Measurements from ENCODE around the gene TNFRSF13B. TPM values are rescaled to one million over a fixed set of nuclear protein-coding genes. Genes with fewer than 3 reads are reported as not detected.
"Not testable (repeated sequence)": the region's sequence is repeated elsewhere in the genome, so short reads cannot be mapped to it uniquely, and the experiment has no call there.

TNFRSF13B gene
- total RNA-seq, 1 experiment from 2014 or later = 0.21 TPM

- Histone ChIP-seq H3K27me3 (ENCODE audit: control insufficient read depth, insufficient read depth, low read length) (no peaks in the 10 kb centered on the region), H3K4me3 (ENCODE audit: insufficient read depth, low read depth, low read length) (no peak overlapping the region), H3K36me3 (replicated peaks; ENCODE audit: control insufficient read depth, insufficient read depth, low read length) (no peaks in the 10 kb centered on the region)
- DNase-seq = peak; percentile 50
Observed at GRCh38 chr17:16980813-16981731, 9.2 kb upstream of the TNFRSF13B start.

DNA sequence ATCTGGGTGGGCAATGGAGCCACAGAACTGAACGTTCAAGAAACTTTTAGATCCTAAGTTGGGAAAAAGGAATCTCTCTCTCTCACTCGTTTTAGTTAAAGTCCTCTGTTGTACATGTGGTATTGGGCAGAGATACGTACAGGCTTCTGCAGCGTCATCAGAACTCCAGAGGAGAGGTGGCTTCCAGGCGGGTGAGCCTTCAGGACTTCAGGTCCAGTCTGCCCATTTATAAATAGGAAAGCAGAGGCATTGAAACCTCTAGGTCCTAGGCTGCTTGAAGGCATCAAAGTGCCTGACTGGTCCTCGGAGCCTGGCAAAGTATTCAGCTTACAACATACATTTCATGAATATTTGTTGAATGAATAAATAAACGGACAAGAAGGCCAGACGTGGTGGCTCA is 8.1 kb upstream of the TNFRSF13B start:
- H3K4me3 ChIP-seq (ENCODE audit: insufficient read depth, low read depth, low read length) = no peak overlapping the region
- no peaks in the 10 kb centered on the region for H3K27me3 ChIP-seq (ENCODE audit: control insufficient read depth, insufficient read depth, low read length)
- no peaks in the 10 kb centered on the region for H3K36me3 ChIP-seq (replicated peaks; ENCODE audit: control insufficient read depth, insufficient read depth, low read length)
- no peak for DNase-seq

GRCh38 chr17:16979237-16979823 is 7.4 kb upstream of the TNFRSF13B start:
- H3K27me3 ChIP-seq (ENCODE audit: control insufficient read depth, insufficient read depth, low read length); DNase-seq; H3K36me3 ChIP-seq (replicated peaks; ENCODE audit: control insufficient read depth, insufficient read depth, low read length); H3K4me3 ChIP-seq (ENCODE audit: insufficient read depth, low read depth, low read length): not testable (repeated sequence)

DNA sequence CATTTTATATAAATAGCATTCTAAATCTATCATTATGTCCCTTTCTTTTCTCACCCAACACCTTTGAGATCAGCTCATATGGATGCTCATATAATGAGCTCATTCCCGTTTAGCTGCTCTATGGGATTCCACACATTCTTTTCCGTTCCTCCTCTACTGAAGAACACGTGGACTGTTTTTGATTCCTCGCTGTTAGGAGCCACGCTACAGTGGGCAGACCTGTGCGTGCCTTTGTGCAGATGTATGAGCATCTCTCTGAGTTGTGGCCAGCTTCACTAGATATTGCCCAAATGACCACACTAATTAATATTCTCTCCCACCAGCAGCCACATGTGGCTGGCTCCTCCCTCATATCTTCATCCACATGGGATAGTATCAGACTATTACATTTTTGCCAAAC is 6.0 kb upstream of the TNFRSF13B start:
- DNase-seq = no peak

DNA sequence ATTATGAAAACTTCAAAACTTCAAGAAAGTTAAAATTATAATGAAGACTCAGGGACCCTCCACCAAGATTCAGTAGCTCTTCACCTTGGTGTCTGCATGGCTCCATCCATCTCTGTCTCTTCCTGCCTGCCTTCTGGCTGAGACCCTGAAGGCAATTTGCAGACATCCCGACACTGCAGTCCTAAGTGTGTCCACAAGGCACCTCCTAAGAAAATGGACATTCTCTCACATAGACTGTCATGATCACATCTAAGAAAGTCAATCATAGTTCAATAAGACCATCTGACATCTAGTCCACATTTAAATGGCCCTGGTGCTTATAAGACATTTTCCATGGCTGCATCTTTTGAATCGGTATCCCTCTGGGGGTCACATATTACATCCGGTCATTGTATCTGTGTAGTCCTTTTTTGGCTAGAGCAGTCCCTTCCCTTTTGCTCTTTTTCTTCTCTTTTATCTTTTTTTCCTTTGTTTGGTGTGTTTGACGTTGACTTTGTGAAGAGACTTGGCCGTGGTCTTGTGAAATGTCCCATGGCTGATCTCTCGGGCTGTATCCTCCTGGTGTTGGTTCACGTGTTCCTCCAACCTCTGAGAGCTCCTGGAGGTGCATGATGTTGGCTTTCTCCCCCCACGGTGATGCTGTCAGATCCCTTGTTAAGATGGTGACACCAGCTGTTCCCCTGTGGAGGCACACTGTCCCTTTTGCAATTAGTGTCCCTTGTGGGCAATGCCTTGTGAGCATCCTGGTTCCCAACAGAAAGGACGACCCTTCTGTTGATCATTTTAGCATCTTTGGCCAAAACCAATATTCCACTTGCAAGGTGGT is 5.0 kb upstream of the TNFRSF13B start:
- no peak for DNase-seq

More for the DNA sequence above, 6.0 kb upstream of the TNFRSF13B start:
- Histone ChIP-seq H3K27me3 (ENCODE audit: control insufficient read depth, insufficient read depth, low read length) (no peaks in the 10 kb centered on the region), H3K36me3 (replicated peaks; ENCODE audit: control insufficient read depth, insufficient read depth, low read length) (no peaks in the 10 kb centered on the region), H3K4me3 (ENCODE audit: insufficient read depth, low read depth, low read length) (no peak overlapping the region)

GRCh38 chr17:16975744-16976625 is 4.1 kb upstream of the TNFRSF13B start:
- Histone ChIP-seq H3K36me3 (replicated peaks; ENCODE audit: control insufficient read depth, insufficient read depth, low read length) (no peaks in the 10 kb centered on the region), H3K27me3 (ENCODE audit: control insufficient read depth, insufficient read depth, low read length) (no peaks in the 10 kb centered on the region), H3K4me3 (ENCODE audit: insufficient read depth, low read depth, low read length) (no peak overlapping the region)
- no peak for DNase-seq

More for the DNA sequence above, 5.0 kb upstream of the TNFRSF13B start:
- H3K27me3 ChIP-seq (ENCODE audit: control insufficient read depth, insufficient read depth, low read length) = no peaks in the 10 kb centered on the region
- no peak overlapping the region for H3K4me3 ChIP-seq (ENCODE audit: insufficient read depth, low read depth, low read length)
- no peaks in the 10 kb centered on the region for H3K36me3 ChIP-seq (replicated peaks; ENCODE audit: control insufficient read depth, insufficient read depth, low read length)

DNA sequence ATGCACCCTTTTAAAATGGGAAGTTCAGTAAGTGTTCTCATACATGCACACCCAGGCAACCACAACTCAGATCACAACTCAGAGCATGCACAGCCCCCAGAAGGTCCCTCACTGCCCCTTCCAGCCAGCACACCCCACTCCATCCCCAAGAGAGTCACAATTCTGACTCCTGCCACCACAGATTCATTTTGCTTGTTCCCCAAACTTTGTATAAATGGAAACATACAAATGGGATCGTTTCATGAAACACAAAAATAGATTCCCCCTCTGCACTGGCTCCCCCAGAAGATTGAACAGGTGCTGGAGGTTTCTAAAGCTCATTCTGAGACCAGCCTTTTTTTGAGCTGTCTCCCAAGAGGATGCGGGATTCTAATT is 3.3 kb upstream of the TNFRSF13B start:
- no peak for DNase-seq
- H3K4me3 ChIP-seq (ENCODE audit: insufficient read depth, low read depth, low read length) = no peak overlapping the region
- no peaks in the 10 kb centered on the region for H3K27me3 ChIP-seq (ENCODE audit: control insufficient read depth, insufficient read depth, low read length)
- H3K36me3 ChIP-seq (replicated peaks; ENCODE audit: control insufficient read depth, insufficient read depth, low read length) = no peaks in the 10 kb centered on the region

DNA sequence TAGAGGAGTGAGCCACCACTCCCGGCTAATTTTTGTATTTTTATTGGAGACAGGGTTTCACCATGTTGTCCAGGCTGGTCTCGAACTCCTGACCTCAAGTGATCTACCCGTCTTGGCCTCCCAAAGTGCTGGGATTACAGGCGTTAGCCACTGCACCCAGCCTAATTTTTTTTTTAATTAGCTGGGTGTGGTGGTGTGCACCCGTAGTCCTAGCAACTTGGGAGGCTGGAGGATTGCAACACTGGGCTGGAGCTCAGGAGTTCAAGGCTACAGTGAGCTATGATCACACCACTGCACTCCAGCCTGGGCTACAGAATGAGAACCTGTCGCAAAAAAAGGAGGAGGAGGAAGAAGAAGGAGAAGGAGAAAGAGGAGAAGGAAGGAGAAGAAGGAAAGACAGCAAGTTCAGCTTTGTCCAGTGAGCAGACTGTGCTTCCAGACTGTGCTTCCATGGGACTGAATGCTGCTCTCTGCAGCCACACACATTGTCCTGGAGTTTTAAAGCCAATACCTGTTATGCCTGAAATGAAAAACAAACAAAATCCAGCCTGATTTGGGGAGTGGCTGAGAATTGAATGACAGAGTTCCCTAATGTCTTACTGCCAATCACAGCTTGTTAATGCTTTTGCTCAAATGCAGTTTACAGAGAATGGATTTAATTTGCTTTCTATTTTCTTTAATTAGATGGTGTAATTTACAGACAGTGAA is 2.8 kb upstream of the TNFRSF13B start:
- H3K4me3 ChIP-seq (ENCODE audit: insufficient read depth, low read depth, low read length) = no peak overlapping the region
- DNase-seq = no peak
- no peaks in the 10 kb centered on the region for H3K27me3 ChIP-seq (ENCODE audit: control insufficient read depth, insufficient read depth, low read length)
- no peaks in the 10 kb centered on the region for H3K36me3 ChIP-seq (replicated peaks; ENCODE audit: control insufficient read depth, insufficient read depth, low read length)

GRCh38 chr17:16973760-16974540 is 2.0 kb upstream of the TNFRSF13B start:
- Histone ChIP-seq H3K27me3 (ENCODE audit: control insufficient read depth, insufficient read depth, low read length) (no peaks in the 10 kb centered on the region), H3K36me3 (replicated peaks; ENCODE audit: control insufficient read depth, insufficient read depth, low read length) (no peaks in the 10 kb centered on the region), H3K4me3 (ENCODE audit: insufficient read depth, low read depth, low read length) (no peak overlapping the region)
- DNase-seq = no peak

GRCh38 chr17:16973043-16973442 is 1.1 kb upstream of the TNFRSF13B start:
- H3K4me3 ChIP-seq (ENCODE audit: insufficient read depth, low read depth, low read length); DNase-seq; H3K27me3 ChIP-seq (ENCODE audit: control insufficient read depth, insufficient read depth, low read length); H3K36me3 ChIP-seq (replicated peaks; ENCODE audit: control insufficient read depth, insufficient read depth, low read length): not testable (repeated sequence)

DNA sequence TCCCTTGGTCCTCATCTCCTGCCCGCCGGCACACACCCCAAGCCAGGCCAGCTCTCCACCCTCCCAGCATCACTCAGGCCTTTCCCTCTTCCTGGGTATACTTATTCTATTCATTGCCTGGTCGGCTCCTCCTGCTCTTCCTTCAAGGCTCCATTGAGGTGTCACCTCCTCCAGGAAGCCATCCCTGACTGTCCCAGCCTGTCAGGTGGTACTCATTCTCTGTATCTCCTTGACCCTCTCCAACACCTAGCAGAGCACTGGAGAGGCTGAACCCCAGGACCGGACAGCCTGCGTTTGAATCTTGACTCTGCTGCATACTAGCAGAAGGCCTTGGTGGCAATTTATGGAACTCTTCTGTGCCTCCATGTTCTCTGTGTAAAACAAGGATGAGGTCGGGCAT is 428 bp upstream of the TNFRSF13B start:
- Histone ChIP-seq H3K36me3 (replicated peaks; ENCODE audit: control insufficient read depth, insufficient read depth, low read length) (no peaks in the 10 kb centered on the region), H3K4me3 (ENCODE audit: insufficient read depth, low read depth, low read length) (no peak overlapping the region), H3K27me3 (ENCODE audit: control insufficient read depth, insufficient read depth, low read length) (no peaks in the 10 kb centered on the region)
- DNase-seq = no peak

DNA sequence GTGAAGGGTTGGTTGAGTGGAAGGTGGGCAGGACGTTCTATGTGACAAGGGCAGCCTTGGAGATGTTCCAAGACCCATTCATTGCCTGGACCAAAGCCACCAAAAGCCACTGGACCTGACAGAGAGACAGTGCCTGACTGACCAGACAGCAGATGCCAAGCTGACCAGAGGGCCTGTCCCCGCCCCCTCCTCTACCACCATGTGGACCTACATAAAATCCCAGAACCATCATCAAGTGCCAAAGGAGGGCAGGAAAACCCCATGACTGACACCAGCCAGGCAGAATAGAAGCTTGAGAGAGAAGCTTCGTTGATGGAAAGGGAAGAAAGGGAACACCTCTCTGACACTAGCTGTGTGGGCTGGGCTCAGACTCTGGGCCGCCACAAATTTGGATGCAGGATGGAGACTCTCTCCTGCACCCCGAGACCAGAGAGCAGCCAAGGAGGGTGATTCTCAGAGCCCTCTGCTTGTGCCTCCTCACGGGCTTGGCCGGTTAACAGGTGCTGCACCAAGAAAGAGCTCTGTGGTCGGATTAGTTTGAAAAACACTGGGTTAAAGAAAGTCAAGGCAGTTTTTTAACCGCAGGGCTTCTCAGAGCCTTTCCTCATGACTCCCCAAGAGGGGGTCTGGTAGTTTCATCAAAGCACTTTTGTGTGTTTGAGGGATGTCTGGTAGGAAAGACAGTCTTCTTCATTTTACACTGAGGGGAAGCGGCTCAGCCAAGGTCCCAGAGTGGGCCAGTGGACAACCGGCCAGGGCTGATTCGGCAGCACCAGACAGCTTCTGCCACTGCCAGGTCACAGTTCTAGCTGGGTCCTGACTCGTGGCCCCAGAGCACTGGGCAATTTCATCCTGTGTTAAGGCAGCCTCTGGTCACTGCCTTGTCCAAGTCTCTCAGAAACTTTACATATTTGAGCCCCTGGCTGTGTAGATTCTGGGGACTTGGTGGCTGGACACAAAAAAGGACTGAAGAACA is 1.7 kb downstream of the TNFRSF13B start:
- H3K27me3 ChIP-seq (ENCODE audit: control insufficient read depth, insufficient read depth, low read length) = no peaks in the 10 kb centered on the region
- DNase-seq = no peak
- H3K36me3 ChIP-seq (replicated peaks; ENCODE audit: control insufficient read depth, insufficient read depth, low read length) = no peaks in the 10 kb centered on the region
- no peak overlapping the region for H3K4me3 ChIP-seq (ENCODE audit: insufficient read depth, low read depth, low read length)
